MCF 10A (cell line): ENCODE results near the gene ACSS2. TPM values are rescaled to one million over a fixed set of nuclear protein-coding genes. Genes with fewer than 3 reads are reported as not detected.
A peak's percentile ranks its signal among the peaks of the same experiment; 100 is the strongest.

Experiments used
- BruUV-seq: library from RNA; stranded (reverse); fragments of 400-500 nt; replicated peaks from 2 replicates; lab custom pipeline; 2021; lab: Mats Ljungman, UMichigan
- CTCF ChIA-PET: fragments of 300-600 bp; sonication (Branson Sonifier 250); formaldehyde crosslinking; extraction: SDS; loops from one replicate; lab custom pipeline; 2021; ENCODE audit warnings: antibody characterized with exemption, inconsistent platforms; lab: Yijun Ruan, JAX
- POLR2A ChIA-PET: fragments of 300-600, 350-650 bp; sonication (Branson Sonifier 250); formaldehyde crosslinking; extraction: SDS; loops from one replicate; lab custom pipeline; 2020; ENCODE audit warnings: antibody characterized with exemption, inconsistent platforms; lab: Yijun Ruan, JAX
- DNase-seq: peaks from one replicate; pipeline ENCODE4 v3.0.0-alpha.2; 2018; ENCODE audit not compliant: unreplicated experiment
- H3K27ac Mint-ChIP-seq: one replicate; pipeline ENCODE4 v1.8.0; 2022; ENCODE audit warnings: mild to moderate bottlenecking, low read depth, mixed read lengths; ENCODE audit not compliant: unreplicated experiment
- H3K27me3 Mint-ChIP-seq: one replicate; pipeline ENCODE4 v1.8.0; 2022; ENCODE audit warnings: mixed read lengths; ENCODE audit not compliant: insufficient read depth, unreplicated experiment
- H3K36me3 Mint-ChIP-seq: one replicate; pipeline ENCODE4 v1.8.0; 2022; ENCODE audit warnings: mild to moderate bottlenecking, moderate library complexity, mixed read lengths; ENCODE audit not compliant: insufficient read depth, unreplicated experiment
- H3K4me1 Mint-ChIP-seq: one replicate; pipeline ENCODE4 v1.8.0; 2022; ENCODE audit warnings: mixed read lengths; ENCODE audit not compliant: insufficient read depth, unreplicated experiment
- H3K4me3 Mint-ChIP-seq: one replicate; pipeline ENCODE4 v1.8.0; 2022; ENCODE audit warnings: mild to moderate bottlenecking, moderate library complexity, mixed read lengths; ENCODE audit not compliant: unreplicated experiment
- H3K9me3 Mint-ChIP-seq: one replicate; pipeline ENCODE4 v1.8.0; 2022; ENCODE audit warnings: mixed read lengths; ENCODE audit not compliant: unreplicated experiment
- intact Hi-C: fragments of 100-400 bp; cut with micrococcal nuclease; formaldehyde crosslinking; loops from 2 replicates; pipeline ENCODE4 v1.14.1; 2022
- total RNA-seq: library from RNA; stranded (reverse); gene quantifications from 2 replicates; pipeline ENCODE4 v1.2.3, GENCODE V29; 2022
- TF ChIP-seq, protein P1 (sequence below): fragments of 200-600 bp; IDR thresholded peaks from one replicate; pipeline ENCODE4 v1.8.0; 2022; ENCODE audit warnings: antibody characterized with exemption, mild to moderate bottlenecking; ENCODE audit not compliant: unreplicated experiment

ACSS2 gene
- total RNA-seq, 1 experiment from 2014 or later, result 42.0 TPM

- no peak for DNase-seq
- Mint-ChIP-seq H3K4me1 (peaks cover 42% of the 10 kb centered on the region), H3K27ac (no peak overlapping the region), H3K4me3 (peak overlapping the region; percentile 71), H3K27me3 (no peaks in the 10 kb centered on the region), H3K36me3 (no peaks in the 10 kb centered on the region), H3K9me3 (no peaks in the 10 kb centered on the region)
- POLR2A ChIA-PET, result interaction anchor here (0.7 to 4.8 kb wide), 13 partner anchors 17 to 274 kb away, joined by 3 to 116 read pairs (median 4); partner anchors contain the start of genes EDEM2, GSS, MYH7B and TRPC4AP
- BruUV-seq, result no TSS peak
- TF ChIP-seq, protein P1, sequence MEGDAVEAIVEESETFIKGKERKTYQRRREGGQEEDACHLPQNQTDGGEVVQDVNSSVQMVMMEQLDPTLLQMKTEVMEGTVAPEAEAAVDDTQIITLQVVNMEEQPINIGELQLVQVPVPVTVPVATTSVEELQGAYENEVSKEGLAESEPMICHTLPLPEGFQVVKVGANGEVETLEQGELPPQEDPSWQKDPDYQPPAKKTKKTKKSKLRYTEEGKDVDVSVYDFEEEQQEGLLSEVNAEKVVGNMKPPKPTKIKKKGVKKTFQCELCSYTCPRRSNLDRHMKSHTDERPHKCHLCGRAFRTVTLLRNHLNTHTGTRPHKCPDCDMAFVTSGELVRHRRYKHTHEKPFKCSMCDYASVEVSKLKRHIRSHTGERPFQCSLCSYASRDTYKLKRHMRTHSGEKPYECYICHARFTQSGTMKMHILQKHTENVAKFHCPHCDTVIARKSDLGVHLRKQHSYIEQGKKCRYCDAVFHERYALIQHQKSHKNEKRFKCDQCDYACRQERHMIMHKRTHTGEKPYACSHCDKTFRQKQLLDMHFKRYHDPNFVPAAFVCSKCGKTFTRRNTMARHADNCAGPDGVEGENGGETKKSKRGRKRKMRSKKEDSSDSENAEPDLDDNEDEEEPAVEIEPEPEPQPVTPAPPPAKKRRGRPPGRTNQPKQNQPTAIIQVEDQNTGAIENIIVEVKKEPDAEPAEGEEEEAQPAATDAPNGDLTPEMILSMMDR, result no peak
- CTCF ChIA-PET, result interaction anchor here (0.5 to 10.5 kb wide), 37 partner anchors 8 to 907 kb away, joined by 3 to 279 read pairs (median 6); partner anchors contain the start of genes GSS, MYH7B and TRPC4AP
- intact Hi-C loops, result loop anchor here (1.0 kb wide), 4 partner anchors 75 to 219 kb away; partner anchors contain the start of genes GSS, MYH7B and TRPC4AP
These were observed 2.8 kb upstream of the ACSS2 start for GRCh38 chr20:34873583-34874093.

DNA sequence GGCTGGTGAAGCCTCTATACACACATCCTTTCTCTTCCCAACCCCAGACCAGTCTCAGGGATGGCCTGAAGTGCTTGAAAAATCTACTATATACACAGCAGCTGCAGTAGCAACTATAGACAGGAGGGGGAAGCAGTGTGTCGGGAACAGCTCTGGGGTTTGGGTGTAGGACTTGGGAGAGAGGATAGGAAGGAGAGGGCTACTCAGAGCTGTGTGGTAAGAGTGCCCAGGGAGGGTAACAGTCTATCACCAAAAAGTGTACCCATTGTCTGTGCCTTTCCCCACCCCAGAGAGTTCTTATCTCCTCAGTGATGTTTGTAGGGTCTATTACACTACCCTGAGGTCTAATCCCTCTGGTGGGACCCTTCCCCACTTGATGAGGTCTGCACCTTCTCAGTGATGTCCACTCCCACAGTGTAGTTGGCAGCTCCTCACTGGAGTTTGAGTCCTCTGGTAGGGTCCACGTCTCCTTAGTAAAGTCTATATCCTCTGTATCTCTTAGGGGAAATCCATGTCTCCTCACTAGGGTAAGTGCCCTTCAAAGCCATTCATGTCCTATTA lies 2.2 kb upstream of the ACSS2 start:
- H3K4me3 Mint-ChIP-seq, result peak overlapping the region; percentile 71
- H3K27me3 Mint-ChIP-seq, result no peaks in the 10 kb centered on the region
- peaks cover 45% of the 10 kb centered on the region for H3K4me1 Mint-ChIP-seq
- POLR2A ChIA-PET, result interaction anchor here (0.6 to 4.8 kb wide), 14 partner anchors 16 to 222 kb away, joined by 3 to 116 read pairs (median 4); partner anchors contain the start of genes GSS, MYH7B and TRPC4AP
- DNase-seq, result peak; percentile 91
- H3K36me3 Mint-ChIP-seq, result no peaks in the 10 kb centered on the region
- CTCF ChIA-PET, result interaction anchor here (0.6 to 10.5 kb wide), 43 partner anchors 9 to 580 kb away, joined by 3 to 279 read pairs (median 5); partner anchors contain the start of genes GSS, MYH7B and TRPC4AP
- no TSS peak for BruUV-seq
- TF ChIP-seq, protein P1, result peak; percentile 94
- H3K9me3 Mint-ChIP-seq, result no peaks in the 10 kb centered on the region
- intact Hi-C loops, result loop anchor here (1.0 kb wide), 4 partner anchors 74 to 218 kb away; partner anchors contain the start of genes GSS, MYH7B and TRPC4AP
- H3K27ac Mint-ChIP-seq, result no peak overlapping the region

GRCh38 chr20:34875642-34876405 lies 588 bp upstream of the ACSS2 start:
- no peaks in the 10 kb centered on the region for H3K9me3 Mint-ChIP-seq
- peak overlapping the region; percentile 91 for H3K27ac Mint-ChIP-seq
- intact Hi-C loops, result loop anchor here (2.0 kb wide), 1 partner anchor 325 kb away; no protein-coding TSS in a partner anchor
- H3K36me3 Mint-ChIP-seq, result no peaks in the 10 kb centered on the region
- ChIA-PET CTCF (interaction anchor here (0.6 to 10.5 kb wide), 35 partner anchors 12 to 559 kb away, joined by 3 to 279 read pairs (median 5); partner anchors contain the start of genes GSS, MYH7B and TRPC4AP), POLR2A (interaction anchor here (0.6 to 4.8 kb wide), 42 partner anchors 11 to 431 kb away, joined by 3 to 116 read pairs (median 5); partner anchors contain the start of genes DYNLRB1, EDEM2, GSS and MYH7B)
- TF ChIP-seq, protein P1, result no peak
- no TSS peak for BruUV-seq
- H3K27me3 Mint-ChIP-seq, result no peaks in the 10 kb centered on the region
- peak overlapping the region; percentile 99 for H3K4me3 Mint-ChIP-seq
- peak; percentile 100 for DNase-seq
- H3K4me1 Mint-ChIP-seq, result peaks cover 48% of the 10 kb centered on the region
